A172 (cell line): Measurements from ENCODE around the gene SPPL3. TPM values are rescaled to one million over a fixed set of nuclear protein-coding genes. Genes with fewer than 3 reads are reported as not detected.
"Not testable (repeated sequence)": the region's sequence is repeated elsewhere in the genome, so short reads cannot be mapped to it uniquely, and the experiment has no call there.

Source experiments
- DNase-seq: peaks from one replicate; pipeline ENCODE4 v3.0.0-alpha.2; 2015; ENCODE audit warnings: low spot score
- total RNA-seq: library from RNA; depleted of rRNA; stranded (reverse); fragments of >200 nt; shearing (Covaris generic); gene quantifications from 2 replicates; pipeline ENCODE4 v1.2.3, GENCODE V29; 2014

SPPL3 gene
- total RNA-seq, 1 experiment from 2014 or later = 4.3 TPM

GRCh38 chr12:120820884-120821510, 83.2 kb downstream of the SPPL3 start:
- DNase-seq = no peak

DNA sequence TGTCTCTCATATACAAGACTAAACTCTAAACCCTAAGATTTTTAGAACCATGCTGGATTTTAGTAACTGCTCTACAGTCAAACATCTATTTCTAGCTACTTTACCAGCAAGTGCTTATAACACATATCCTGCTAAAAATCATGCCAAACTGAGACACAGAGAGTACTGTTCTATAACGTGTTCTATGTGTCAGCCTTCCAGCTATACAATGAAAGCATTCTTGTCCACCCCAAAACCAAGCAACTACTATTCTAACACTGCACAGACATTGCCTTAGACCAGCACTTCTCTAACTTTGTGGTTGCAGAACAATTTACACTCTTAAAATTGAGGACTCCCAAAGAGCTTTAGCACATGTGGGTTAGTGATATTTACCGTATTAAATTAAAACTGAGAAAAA, 85.7 kb downstream of the SPPL3 start:
- no peak for DNase-seq

DNA sequence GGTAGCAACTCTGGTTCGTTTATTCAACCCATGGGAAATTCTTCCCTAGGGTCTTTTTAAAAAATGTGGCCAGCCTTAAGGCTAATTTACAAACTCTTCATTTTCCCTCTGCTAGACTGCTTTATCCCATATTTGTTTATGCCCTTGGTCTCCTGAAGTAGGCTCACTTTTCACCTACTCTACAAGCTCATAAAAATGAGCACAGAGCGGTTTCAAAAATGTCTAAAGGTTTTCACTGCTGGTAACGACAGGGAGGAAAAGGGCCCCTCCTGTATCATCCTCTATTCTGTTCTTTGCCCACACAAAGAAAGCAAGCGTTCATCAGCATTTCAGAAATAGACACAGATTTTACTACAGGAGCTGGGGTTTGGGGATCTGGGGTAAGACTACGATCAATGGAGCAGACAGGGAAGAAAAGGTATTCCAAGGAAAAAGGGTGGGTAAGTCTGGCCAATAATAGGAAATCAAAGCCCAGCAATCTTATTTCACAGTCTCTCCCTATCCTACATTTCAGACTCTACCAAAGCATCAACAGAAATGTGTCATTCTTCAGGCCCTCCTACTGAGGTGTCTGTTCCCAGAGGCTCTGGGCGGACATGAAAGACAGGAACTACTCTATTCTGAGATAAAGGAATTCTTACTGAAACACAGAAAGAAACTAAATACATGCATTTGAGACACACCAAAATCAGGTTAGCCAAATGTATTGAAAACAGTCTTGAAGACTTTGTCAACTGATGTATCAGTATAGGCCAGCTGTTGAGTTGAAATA, 86.4 kb downstream of the SPPL3 start:
- DNase-seq = no peak

- DNase-seq = no peak
Observed at GRCh38 chr12:120816363-120816762, 87.8 kb downstream of the SPPL3 start.

DNA sequence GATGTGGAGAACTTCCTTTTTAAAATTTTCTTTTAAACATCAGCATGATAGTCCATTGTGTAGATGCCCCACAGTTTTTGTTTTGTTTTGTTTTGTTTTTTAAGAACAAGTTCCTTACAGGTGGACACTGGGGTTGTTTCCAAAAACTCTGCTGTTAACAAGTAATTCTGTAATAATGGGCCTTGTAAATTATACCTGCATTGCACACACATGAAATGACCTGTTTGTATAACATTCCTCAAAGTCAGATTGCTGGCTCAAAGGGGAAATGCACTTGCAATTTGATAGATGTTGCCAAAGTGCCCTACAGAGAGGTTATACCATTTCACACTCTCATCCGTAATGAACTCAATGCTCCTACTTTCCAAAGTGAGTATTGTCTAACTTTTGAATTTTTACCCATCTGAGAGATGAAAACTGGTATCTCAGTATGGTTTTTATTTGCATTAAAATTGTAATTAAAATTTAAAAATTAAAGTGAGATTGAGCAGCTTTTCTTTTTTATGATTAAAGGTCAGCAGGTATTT, 89.2 kb downstream of the SPPL3 start:
- no peak for DNase-seq

- DNase-seq = no peak
Observed at GRCh38 chr12:120814203-120814902, 89.8 kb downstream of the SPPL3 start.

GRCh38 chr12:120813588-120814153, 90.5 kb downstream of the SPPL3 start:
- no peak for DNase-seq

DNA sequence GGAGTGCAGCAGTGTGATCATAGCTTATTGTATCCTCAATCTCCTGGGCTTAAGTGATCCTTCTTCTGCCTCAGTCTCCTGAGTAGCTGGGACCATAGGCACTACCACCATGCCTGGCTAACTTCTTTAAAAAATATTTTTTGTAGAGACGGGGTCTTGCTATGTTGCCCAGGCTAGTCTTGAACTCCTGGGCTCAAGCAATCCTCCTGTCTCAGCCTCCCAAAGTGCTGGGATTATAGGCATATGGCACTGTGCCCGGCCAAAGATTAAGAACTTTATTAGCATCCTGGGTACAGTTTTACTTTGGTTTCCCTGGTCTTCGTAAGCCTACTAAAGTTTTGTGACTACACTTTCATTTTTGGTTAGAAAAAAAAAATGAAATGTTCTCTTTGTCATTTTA, 94.1 kb downstream of the SPPL3 start:
- DNase-seq = no peak

GRCh38 chr12:120804428-120804827, 99.7 kb downstream of the SPPL3 start:
- no peak for DNase-seq

DNA sequence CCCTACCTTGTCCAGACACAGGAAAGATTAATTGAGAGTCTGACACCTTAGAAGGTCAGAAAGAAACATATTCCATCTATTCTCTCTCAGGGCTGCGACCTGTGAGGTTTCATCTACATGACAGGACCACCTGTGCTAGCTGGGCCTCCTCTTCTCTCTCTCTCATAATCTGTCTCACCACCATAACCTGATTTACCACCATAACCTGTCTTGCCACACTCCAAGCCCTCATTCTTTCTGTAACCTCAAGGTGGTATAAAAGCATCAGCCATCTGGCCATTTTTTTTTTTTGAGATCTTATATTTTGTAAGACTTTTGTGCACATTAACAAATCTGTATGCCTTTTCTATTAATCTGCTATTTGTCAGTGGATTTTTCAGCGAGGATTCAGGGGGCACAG, 103.0 kb downstream of the SPPL3 start:
- DNase-seq = no peak

GRCh38 chr12:120800665-120801064, 103.5 kb downstream of the SPPL3 start:
- no peak for DNase-seq

- DNase-seq = no peak
Observed at GRCh38 chr12:120799243-120800045, 104.7 kb downstream of the SPPL3 start.

DNA sequence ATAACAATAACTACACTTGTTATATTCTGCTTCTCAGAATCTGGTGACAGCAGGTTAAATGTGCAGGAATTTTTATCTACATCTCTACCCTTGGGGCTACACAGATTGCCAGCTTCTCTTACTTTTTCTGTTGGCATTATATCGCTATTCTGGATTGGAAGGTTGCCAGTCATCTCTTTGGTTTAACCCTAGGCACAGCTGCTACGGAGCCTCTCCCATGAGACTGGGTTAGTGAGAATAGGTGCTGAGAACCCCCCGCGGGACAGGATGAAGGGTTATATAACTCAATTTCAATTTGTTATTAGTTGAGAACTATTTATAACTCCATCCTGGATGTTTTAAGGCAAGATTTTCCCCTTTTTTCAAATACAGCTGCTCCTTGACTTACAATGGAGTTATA, 105.5 kb downstream of the SPPL3 start:
- DNase-seq = no peak

GRCh38 chr12:120797677-120798642, 106.2 kb downstream of the SPPL3 start:
- no peak for DNase-seq

DNA sequence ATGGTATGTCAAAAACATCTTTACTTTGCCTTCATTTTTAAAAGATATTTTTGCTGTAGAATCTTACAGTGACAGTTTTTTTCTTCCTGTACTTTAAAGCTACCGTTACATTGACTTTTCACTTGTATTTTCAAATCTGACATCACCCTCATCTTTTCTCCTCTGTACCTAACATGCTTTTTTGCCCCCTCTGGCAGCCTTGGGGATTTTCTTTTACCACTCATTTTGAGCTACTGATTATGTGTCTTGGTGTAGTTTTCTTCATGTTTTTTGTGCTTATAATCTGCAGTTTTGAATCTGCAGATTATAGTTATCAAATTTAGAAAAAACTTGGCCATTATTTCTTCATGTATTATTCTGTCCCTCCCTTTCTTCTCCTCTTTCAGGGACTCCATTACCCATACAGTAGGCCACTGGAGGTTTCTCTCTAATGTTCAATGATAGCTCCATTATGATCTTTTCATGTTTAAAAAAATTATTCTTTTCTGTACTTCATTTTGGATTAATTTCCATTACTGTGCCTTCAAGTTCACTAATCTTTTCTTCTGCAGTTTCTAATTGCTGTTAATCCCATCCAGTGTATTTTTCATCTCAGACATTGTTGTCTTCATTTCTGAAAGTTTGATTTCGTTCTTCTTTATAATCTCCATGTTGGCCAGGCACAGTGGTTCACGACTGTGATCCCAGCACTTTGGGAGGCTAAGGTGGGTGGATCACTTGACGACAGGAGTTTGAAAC, 108.5 kb downstream of the SPPL3 start:
- DNase-seq = no peak

DNA sequence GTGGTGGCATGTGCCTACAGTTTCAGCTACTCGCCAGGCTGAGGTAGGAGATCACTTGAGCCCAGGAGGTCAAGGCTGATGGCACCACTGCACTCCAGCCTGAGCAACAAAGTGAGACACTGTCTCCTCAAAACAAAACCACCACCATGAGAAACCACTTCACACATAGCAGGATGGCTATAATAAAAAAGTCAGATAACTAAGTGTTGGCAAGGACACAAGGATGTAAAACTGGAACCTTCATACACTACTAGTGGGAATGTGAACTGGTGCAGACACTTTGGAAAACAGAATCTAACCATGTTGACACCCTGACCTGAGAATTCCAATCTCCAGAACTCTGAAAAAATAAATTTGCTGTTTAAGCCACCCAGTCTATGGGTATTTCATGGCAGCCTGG, 110.8 kb downstream of the SPPL3 start:
- no peak for DNase-seq

DNA sequence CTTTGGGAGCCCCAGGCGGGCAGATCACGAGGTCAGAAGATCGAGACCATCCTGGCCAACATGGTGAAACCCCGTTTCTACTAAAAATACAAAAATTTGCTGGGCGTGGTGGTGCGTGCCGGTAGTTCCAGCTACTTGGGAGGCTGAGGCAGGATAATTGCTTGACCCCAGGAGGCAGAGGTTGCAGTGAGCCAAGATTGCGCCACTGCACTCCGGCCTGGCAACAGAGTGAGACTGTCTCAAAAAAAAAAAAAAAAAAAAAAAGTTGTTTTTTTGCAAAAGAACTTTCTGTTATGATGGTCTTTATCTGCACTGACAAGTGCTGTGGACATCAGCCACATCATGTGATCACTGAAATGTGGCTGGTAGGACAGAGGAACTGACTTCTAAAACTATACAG, 111.7 kb downstream of the SPPL3 start:
- not testable (repeated sequence) for DNase-seq

GRCh38 chr12:120791669-120792176, 112.4 kb downstream of the SPPL3 start:
- DNase-seq = no peak

DNA sequence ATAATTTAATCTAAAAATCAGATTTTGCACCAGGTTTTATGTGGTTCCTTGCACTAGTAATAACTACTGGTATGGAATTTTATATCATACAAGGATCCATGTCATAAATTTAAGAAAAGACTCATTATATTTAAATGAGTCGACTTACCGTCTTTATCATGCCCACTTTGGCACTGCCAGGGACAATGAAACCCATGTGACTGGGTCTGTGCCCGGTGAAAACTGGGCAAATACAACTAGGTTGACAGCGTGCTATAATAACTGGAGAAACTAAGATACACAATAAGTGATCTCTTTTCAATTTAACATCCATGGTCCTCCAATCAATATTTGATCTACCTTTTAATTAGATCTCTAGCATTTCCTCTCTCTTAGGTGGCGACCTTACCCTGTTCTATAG, 114.0 kb downstream of the SPPL3 start:
- DNase-seq = no peak
